ENCODE measurements around the gene MORN1. TPM values are rescaled to one million over a fixed set of nuclear protein-coding genes. Genes with fewer than 3 reads are reported as not detected.

MORN1 gene
- total and polyA plus RNA-seq, 4 donors = 5.2 to 23.9 (median 13.9) TPM

- no peaks in the 10 kb centered on the region for H3K27me3 ChIP-seq (ENCODE audit: control insufficient read depth in 3 of 3, insufficient read depth in 3 of 3, low read length in 2 of 3)
- H3K9me3 ChIP-seq (ENCODE audit: control insufficient read depth in 4 of 4, insufficient read depth in 3 of 4, low read length in 3 of 4) = no peaks in the 10 kb centered on the region
- H3K36me3 ChIP-seq (ENCODE audit: control insufficient read depth in 4 of 4, insufficient read depth in 4 of 4, low read length in 4 of 4) = peaks cover 0 to 4% (median under 1%) of the 10 kb centered on the region in 4 donors
- DNase-seq = peak; percentile 91 to 94 (median 92)
- H3K27ac ChIP-seq (ENCODE audit: low read depth in 1 of 2, low read length in 1 of 2) = peak overlapping the region; percentile 67 to 70
- peak; percentile 13 for ATAC-seq (ENCODE audit: insufficient read depth, low FRiP score)
- peak overlapping the region; percentile 7 for H3K4me3 ChIP-seq
- 10 to 18% methylated on average over 30 to 54 of the region's 54 CpGs for WGBS, 2 donors
- TF ChIP-seq CTCF (IDR thresholded peaks at IDR 0.05; ENCODE audit: control extremely low read depth, extremely low read depth) = no peak
- H3K4me1 ChIP-seq (ENCODE audit: control insufficient read depth in 5 of 5, insufficient read depth in 5 of 5, low read length in 5 of 5) = peaks cover 2 to 83% (median 13%) of the 10 kb centered on the region in 5 donors
- H3K9ac ChIP-seq (ENCODE audit: insufficient read depth in 1 of 2, low read length in 2 of 2) = no peak overlapping the region
Measured at GRCh38 chr1:2314273-2314802, 77.0 kb downstream of the MORN1 start.

GRCh38 chr1:2313651-2314261 is 77.6 kb downstream of the MORN1 start:
- DNase-seq = no peak
- TF ChIP-seq CTCF (IDR thresholded peaks at IDR 0.05; ENCODE audit: control extremely low read depth, extremely low read depth) = no peak
- ATAC-seq (ENCODE audit: insufficient read depth, low FRiP score) = no peak
- H3K9me3 ChIP-seq (ENCODE audit: control insufficient read depth in 4 of 4, insufficient read depth in 3 of 4, low read length in 3 of 4) = no peaks in the 10 kb centered on the region
- peak overlapping the region; percentile 67 to 70 for H3K27ac ChIP-seq (ENCODE audit: low read depth in 1 of 2, low read length in 1 of 2)
- H3K9ac ChIP-seq (ENCODE audit: insufficient read depth in 1 of 2, low read length in 2 of 2) = no peak overlapping the region
- no peak overlapping the region for H3K4me3 ChIP-seq
- WGBS, 2 donors = 47 to 50% methylated on average over 18 of the region's 18 CpGs
- H3K27me3 ChIP-seq (ENCODE audit: control insufficient read depth in 3 of 3, insufficient read depth in 3 of 3, low read length in 2 of 3) = no peaks in the 10 kb centered on the region
- peaks cover 0 to 8% (median 5%) of the 10 kb centered on the region in 4 donors for H3K36me3 ChIP-seq (ENCODE audit: control insufficient read depth in 4 of 4, insufficient read depth in 4 of 4, low read length in 4 of 4)
- H3K4me1 ChIP-seq (ENCODE audit: control insufficient read depth in 5 of 5, insufficient read depth in 5 of 5, low read length in 5 of 5) = peaks cover 2 to 77% (median 13%) of the 10 kb centered on the region in 5 donors

- DNase-seq (peak in 1 of 3 donors; percentile 14), ATAC-seq (ENCODE audit: insufficient read depth, low FRiP score) (no peak)
- H3K27ac ChIP-seq (ENCODE audit: low read depth in 1 of 2, low read length in 1 of 2) = peak overlapping the region in 1 of 2 donors; percentile 79
- H3K4me1 ChIP-seq (ENCODE audit: control insufficient read depth in 5 of 5, insufficient read depth in 5 of 5, low read length in 5 of 5) = peaks cover 2 to 67% (median 13%) of the 10 kb centered on the region in 5 donors
- H3K9me3 ChIP-seq (ENCODE audit: control insufficient read depth in 4 of 4, insufficient read depth in 3 of 4, low read length in 3 of 4) = no peaks in the 10 kb centered on the region
- H3K9ac ChIP-seq (ENCODE audit: insufficient read depth in 1 of 2, low read length in 2 of 2) = no peak overlapping the region
- H3K4me3 ChIP-seq = no peak overlapping the region
- no peaks in the 10 kb centered on the region for H3K27me3 ChIP-seq (ENCODE audit: control insufficient read depth in 3 of 3, insufficient read depth in 3 of 3, low read length in 2 of 3)
- 59 to 68% methylated on average over 24 of the region's 24 CpGs for WGBS, 2 donors
- H3K36me3 ChIP-seq (ENCODE audit: control insufficient read depth in 4 of 4, insufficient read depth in 4 of 4, low read length in 4 of 4) = peaks cover under 1 to 16% (median 13%) of the 10 kb centered on the region in 4 donors
- no peak for TF ChIP-seq CTCF (IDR thresholded peaks at IDR 0.05; ENCODE audit: control extremely low read depth, extremely low read depth)
Measured at GRCh38 chr1:2312515-2313301, 78.6 kb downstream of the MORN1 start.
